PFSK-1 (cell line): ENCODE results near the gene HLCS.

ENCODE experiments used
- FOXP2 ChIP-seq: optimal IDR thresholded peaks from 2 replicates; pipeline ENCODE3; 2011; ENCODE audit warnings: borderline replicate concordance, control low read depth, inconsistent platforms; ENCODE audit not compliant: insufficient read depth; ENCODE audit errors: extremely low read length, extremely low read depth
- POLR2AphosphoS5 ChIP-seq: IDR thresholded peaks from 2 replicates; pipeline ENCODE4 v1.6.1; 2012; ENCODE audit warnings: low read depth, mild to moderate bottlenecking, control low read depth, low read length, moderate library complexity
- SIN3A ChIP-seq: IDR thresholded peaks from 2 replicates; pipeline ENCODE4 v1.6.1; 2012; ENCODE audit warnings: mild to moderate bottlenecking, low read length, moderate library complexity, borderline replicate concordance; ENCODE audit not compliant: insufficient read depth
- TAF1 ChIP-seq: IDR thresholded peaks from 2 replicates; pipeline ENCODE4 v1.6.1; 2012; ENCODE audit warnings: low read length, control low read depth, borderline replicate concordance; ENCODE audit not compliant: insufficient read depth
- TF ChIP-seq, protein P1 (sequence below), 2 experiments: IDR thresholded peaks; 2 replicates each; pipeline versions ENCODE4 v1.6.1 to v1.8.0; 2011 to 2012; ENCODE audit warnings: low read depth in 2 of 2, low read length in 2 of 2, control low read depth in 1 of 2, inconsistent platforms in 1 of 2, mild to moderate bottlenecking in 1 of 2, moderate library complexity in 1 of 2; ENCODE audit not compliant: insufficient read depth in 1 of 2

HLCS gene

DNA sequence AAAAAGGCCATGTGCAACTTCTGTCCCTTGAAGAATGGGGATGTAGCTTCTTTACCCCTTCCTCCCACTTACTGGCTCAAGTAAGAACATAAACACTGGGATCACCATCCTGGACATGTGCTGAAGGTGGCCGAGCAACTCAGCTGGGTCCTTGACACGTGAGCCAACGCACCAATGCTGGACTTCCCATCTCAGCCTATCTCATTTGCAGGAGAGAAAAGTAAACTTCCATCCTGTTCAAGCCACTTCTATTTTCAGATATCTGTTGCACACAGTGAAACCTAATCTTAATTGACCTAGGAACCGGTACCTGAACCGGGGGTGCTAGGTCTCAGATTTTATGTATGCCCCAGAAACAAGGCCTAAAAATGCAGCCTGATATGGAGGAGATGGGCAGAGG is 75.3 kb downstream of the HLCS start:
- TF ChIP-seq POLR2AphosphoS5 = no peak
- no peak for TF ChIP-seq FOXP2
- TF ChIP-seq SIN3A = no peak
- TF ChIP-seq, protein P1, sequence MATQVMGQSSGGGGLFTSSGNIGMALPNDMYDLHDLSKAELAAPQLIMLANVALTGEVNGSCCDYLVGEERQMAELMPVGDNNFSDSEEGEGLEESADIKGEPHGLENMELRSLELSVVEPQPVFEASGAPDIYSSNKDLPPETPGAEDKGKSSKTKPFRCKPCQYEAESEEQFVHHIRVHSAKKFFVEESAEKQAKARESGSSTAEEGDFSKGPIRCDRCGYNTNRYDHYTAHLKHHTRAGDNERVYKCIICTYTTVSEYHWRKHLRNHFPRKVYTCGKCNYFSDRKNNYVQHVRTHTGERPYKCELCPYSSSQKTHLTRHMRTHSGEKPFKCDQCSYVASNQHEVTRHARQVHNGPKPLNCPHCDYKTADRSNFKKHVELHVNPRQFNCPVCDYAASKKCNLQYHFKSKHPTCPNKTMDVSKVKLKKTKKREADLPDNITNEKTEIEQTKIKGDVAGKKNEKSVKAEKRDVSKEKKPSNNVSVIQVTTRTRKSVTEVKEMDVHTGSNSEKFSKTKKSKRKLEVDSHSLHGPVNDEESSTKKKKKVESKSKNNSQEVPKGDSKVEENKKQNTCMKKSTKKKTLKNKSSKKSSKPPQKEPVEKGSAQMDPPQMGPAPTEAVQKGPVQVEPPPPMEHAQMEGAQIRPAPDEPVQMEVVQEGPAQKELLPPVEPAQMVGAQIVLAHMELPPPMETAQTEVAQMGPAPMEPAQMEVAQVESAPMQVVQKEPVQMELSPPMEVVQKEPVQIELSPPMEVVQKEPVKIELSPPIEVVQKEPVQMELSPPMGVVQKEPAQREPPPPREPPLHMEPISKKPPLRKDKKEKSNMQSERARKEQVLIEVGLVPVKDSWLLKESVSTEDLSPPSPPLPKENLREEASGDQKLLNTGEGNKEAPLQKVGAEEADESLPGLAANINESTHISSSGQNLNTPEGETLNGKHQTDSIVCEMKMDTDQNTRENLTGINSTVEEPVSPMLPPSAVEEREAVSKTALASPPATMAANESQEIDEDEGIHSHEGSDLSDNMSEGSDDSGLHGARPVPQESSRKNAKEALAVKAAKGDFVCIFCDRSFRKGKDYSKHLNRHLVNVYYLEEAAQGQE (IDR thresholded peaks at IDR 0.05; ENCODE audit: insufficient read depth in 1 of 2, low read depth in 2 of 2, low read length in 2 of 2) = no peak
- no peak for TF ChIP-seq TAF1

- TF ChIP-seq POLR2AphosphoS5 = no peak
- no peak for TF ChIP-seq TAF1
- TF ChIP-seq, protein P1 (IDR thresholded peaks at IDR 0.05; ENCODE audit: insufficient read depth in 1 of 2, low read depth in 2 of 2, low read length in 2 of 2) = no peak
- no peak for TF ChIP-seq SIN3A
- TF ChIP-seq FOXP2 = no peak
These were observed 76.4 kb downstream of the HLCS start for GRCh38 chr21:36890086-36890485.

- TF ChIP-seq, protein P1 (IDR thresholded peaks at IDR 0.05; ENCODE audit: insufficient read depth in 1 of 2, low read depth in 2 of 2, low read length in 2 of 2) = no peak
- TF ChIP-seq TAF1 = no peak
- no peak for TF ChIP-seq FOXP2
- TF ChIP-seq SIN3A = no peak
- no peak for TF ChIP-seq POLR2AphosphoS5
These were observed 77.1 kb downstream of the HLCS start for GRCh38 chr21:36889401-36889800.

- TF ChIP-seq POLR2AphosphoS5 = no peak
- TF ChIP-seq SIN3A = no peak
- TF ChIP-seq, protein P1 (IDR thresholded peaks at IDR 0.05; ENCODE audit: insufficient read depth in 1 of 2, low read depth in 2 of 2, low read length in 2 of 2) = no peak
- no peak for TF ChIP-seq TAF1
- TF ChIP-seq FOXP2 = no peak
These were observed 78.0 kb downstream of the HLCS start for GRCh38 chr21:36888466-36888865.

- TF ChIP-seq TAF1 (no peak), SIN3A (no peak), FOXP2 (no peak), POLR2AphosphoS5 (no peak)
- TF ChIP-seq, protein P1 (IDR thresholded peaks at IDR 0.05; ENCODE audit: insufficient read depth in 1 of 2, low read depth in 2 of 2, low read length in 2 of 2) = no peak
These were observed 78.5 kb downstream of the HLCS start for GRCh38 chr21:36887963-36888362.
